ENCODE measurements around the gene CEP89. TPM values are rescaled to one million over a fixed set of nuclear protein-coding genes. Genes with fewer than 3 reads are reported as not detected.
A peak's percentile ranks its signal among the peaks of the same experiment; 100 is the strongest.

Gene CEP89
- total RNA-seq, 4 donors from 2014 or later = 8.8 to 19.8 (median 14.0) TPM

GRCh38 chr19:32930567-32930966 is 41.2 kb downstream of the CEP89 start:
- H3K27ac ChIP-seq = no peak overlapping the region
- no peak for DNase-seq
- H3K4me3 ChIP-seq = no peak overlapping the region
- H3K36me3 ChIP-seq = peaks cover 0 to 29% (median 0%) of the 10 kb centered on the region in 3 donors
- no peaks in the 10 kb centered on the region for H3K9me3 ChIP-seq
- no peak for TF ChIP-seq CTCF (IDR thresholded peaks at IDR 0.05)
- TF ChIP-seq POLR2A (IDR thresholded peaks at IDR 0.05) = no peak
- no peaks in the 10 kb centered on the region for H3K4me1 ChIP-seq
- H3K27me3 ChIP-seq = no peaks in the 10 kb centered on the region

- Histone ChIP-seq H3K9me3 (no peaks in the 10 kb centered on the region), H3K27ac (no peak overlapping the region), H3K27me3 (no peaks in the 10 kb centered on the region), H3K36me3 (peaks cover 0 to 30% (median 0%) of the 10 kb centered on the region in 3 donors), H3K4me1 (no peaks in the 10 kb centered on the region), H3K4me3 (no peak overlapping the region)
- TF ChIP-seq CTCF (IDR thresholded peaks at IDR 0.05) (no peak), POLR2A (IDR thresholded peaks at IDR 0.05) (no peak)
- DNase-seq = no peak
Observed at GRCh38 chr19:32928806-32929205, 43.0 kb downstream of the CEP89 start.

GRCh38 chr19:32924200-32924599 is 47.6 kb downstream of the CEP89 start:
- H3K4me1 ChIP-seq = no peaks in the 10 kb centered on the region
- H3K36me3 ChIP-seq = peaks cover 0 to 25% (median 0%) of the 10 kb centered on the region in 3 donors
- H3K27ac ChIP-seq = no peak overlapping the region
- no peak overlapping the region for H3K4me3 ChIP-seq
- DNase-seq = peak in 1 of 3 donors; percentile 56
- TF ChIP-seq POLR2A (IDR thresholded peaks at IDR 0.05) (no peak), CTCF (IDR thresholded peaks at IDR 0.05) (no peak)
- no peaks in the 10 kb centered on the region for H3K9me3 ChIP-seq
- no peaks in the 10 kb centered on the region for H3K27me3 ChIP-seq

GRCh38 chr19:32921624-32922023 is 50.1 kb downstream of the CEP89 start:
- Histone ChIP-seq H3K27me3 (no peaks in the 10 kb centered on the region), H3K36me3 (peaks cover 0 to 19% (median 0%) of the 10 kb centered on the region in 3 donors), H3K4me1 (no peaks in the 10 kb centered on the region), H3K9me3 (no peaks in the 10 kb centered on the region), H3K27ac (no peak overlapping the region), H3K4me3 (no peak overlapping the region)
- TF ChIP-seq CTCF (IDR thresholded peaks at IDR 0.05) (no peak), POLR2A (IDR thresholded peaks at IDR 0.05) (no peak)
- DNase-seq = no peak

GRCh38 chr19:32919365-32919764 is 52.4 kb downstream of the CEP89 start:
- no peak for DNase-seq
- Histone ChIP-seq H3K27ac (no peak overlapping the region), H3K36me3 (peaks cover 0 to 23% (median 0%) of the 10 kb centered on the region in 3 donors), H3K4me3 (no peak overlapping the region), H3K4me1 (no peaks in the 10 kb centered on the region), H3K9me3 (no peaks in the 10 kb centered on the region), H3K27me3 (no peaks in the 10 kb centered on the region)
- no peak for TF ChIP-seq POLR2A (IDR thresholded peaks at IDR 0.05)
- TF ChIP-seq CTCF (IDR thresholded peaks at IDR 0.05) = no peak

GRCh38 chr19:32917616-32917996 is 54.2 kb downstream of the CEP89 start:
- TF ChIP-seq CTCF (IDR thresholded peaks at IDR 0.05) (no peak), POLR2A (IDR thresholded peaks at IDR 0.05) (no peak)
- no peak for DNase-seq
- H3K4me3 ChIP-seq = no peak overlapping the region
- peaks cover 0 to 15% (median 0%) of the 10 kb centered on the region in 3 donors for H3K36me3 ChIP-seq
- no peaks in the 10 kb centered on the region for H3K9me3 ChIP-seq
- no peaks in the 10 kb centered on the region for H3K4me1 ChIP-seq
- no peak overlapping the region for H3K27ac ChIP-seq
- H3K27me3 ChIP-seq = no peaks in the 10 kb centered on the region
